NCI-H82 treated with DMSO at 0.1 percent for 48 hours (cell line): ENCODE results near the gene C17orf75.
A peak's percentile ranks its signal among the peaks of the same experiment; 100 is the strongest.

ENCODE experiments used
- DNase-seq: peaks from one replicate; lab custom pipeline; 2025; ENCODE audit not compliant: unreplicated experiment; lab: John Stamatoyannopoulos, UW

C17orf75 gene

DNA sequence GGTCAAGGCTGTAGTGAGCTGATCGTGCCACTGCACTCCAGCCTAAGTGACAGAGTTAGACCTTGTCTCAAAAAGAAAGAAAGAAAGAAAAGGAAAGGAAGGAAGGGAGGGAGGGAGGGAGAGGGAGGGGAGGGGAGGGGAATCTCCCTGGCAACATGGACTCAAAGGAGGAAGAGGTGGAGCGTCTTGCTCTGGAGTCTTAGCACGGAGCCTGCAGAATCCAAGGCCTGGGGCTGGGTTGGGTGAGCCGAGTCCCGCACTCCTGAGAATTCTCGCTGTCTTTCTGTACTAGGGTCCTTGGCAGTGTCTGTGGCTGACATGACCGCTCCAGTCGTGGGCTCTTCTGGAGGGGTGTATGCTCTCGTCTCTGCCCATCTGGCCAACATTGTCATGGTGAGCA, 36.9 kb downstream of the C17orf75 start:
- DNase-seq: no peak

DNA sequence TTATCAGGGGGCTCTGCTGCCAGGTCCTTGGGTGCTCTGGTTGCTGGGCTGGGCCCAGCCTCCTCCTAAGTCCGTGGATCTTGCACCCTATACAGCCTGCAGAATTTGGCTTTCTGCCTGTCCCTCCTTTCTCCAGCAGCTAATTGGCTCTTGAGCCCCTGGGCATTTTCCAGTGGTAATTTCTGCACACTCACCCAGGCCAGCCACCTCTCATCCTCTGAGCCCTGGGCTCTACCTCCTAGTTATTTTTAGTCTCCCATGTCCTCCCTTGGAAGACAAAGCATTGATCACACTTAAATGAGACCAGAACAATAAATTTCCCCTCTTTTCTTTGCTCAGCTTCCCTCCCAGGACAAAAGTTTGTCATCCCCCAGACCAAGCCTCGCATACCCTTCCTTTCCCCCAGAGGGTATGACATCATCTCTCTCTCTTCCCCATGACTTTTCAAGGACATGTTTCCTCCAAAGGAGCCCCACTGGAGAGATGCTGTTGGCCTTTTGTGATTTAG, 38.1 kb downstream of the C17orf75 start:
- peak; percentile 12 for DNase-seq

DNA sequence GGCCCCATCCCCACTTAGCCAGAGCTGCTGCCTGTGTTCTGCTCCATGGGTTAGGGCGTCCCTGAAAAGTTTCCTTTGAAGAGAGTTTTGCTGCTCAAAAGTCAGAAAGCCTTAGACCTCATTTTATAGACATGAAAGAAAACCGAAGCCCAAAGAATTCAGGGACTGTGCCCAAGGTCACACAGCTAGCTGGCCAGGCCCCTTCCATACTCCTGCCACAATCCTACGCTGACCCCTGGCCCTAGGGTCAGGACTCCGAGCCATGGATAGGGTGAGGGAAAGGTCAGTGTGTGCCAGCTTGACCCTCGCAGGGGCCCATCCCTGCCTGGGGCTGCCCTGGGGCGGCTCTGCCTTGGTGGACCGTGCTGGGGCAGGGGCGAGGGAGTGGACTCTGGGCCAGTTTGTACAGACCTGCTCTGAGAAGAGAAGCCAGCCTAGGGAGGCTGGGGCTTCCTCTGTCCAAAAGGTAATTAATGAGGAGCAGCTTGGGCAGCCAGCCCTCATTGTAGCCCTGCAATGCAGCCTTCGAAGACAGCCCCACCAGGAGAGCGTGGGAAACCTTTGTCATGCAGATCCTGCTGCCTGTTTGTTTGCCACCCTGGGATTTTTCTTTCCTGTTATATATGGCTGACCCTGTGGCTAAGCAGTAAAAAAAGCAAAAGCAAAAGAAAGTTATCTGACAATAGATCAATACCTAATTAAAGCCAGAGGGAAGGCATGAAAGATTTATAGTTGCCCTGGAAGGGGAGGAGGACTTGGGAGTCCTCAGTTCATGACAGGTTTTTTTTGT, 38.9 kb downstream of the C17orf75 start:
- no peak for DNase-seq

DNA sequence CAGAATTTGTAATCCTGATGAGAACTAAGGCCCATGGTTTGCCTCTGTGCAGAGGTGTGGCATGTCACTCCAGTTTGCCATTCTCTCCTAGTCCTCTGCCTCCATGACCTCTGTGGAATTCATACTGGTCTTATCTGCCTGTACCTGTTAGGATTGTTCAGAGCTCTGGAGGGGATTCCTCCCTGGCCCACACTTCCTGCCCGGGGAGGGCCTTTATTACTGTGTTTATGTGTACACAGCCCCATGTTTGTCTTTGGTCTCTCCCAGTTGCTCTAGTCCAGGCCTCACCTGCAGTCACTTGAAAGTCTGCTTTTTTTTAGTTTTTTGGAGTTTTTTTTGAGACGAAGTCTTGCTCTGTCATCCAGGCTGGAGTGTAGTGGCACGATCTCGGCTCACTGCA, 39.9 kb downstream of the C17orf75 start:
- DNase-seq: no peak

DNA sequence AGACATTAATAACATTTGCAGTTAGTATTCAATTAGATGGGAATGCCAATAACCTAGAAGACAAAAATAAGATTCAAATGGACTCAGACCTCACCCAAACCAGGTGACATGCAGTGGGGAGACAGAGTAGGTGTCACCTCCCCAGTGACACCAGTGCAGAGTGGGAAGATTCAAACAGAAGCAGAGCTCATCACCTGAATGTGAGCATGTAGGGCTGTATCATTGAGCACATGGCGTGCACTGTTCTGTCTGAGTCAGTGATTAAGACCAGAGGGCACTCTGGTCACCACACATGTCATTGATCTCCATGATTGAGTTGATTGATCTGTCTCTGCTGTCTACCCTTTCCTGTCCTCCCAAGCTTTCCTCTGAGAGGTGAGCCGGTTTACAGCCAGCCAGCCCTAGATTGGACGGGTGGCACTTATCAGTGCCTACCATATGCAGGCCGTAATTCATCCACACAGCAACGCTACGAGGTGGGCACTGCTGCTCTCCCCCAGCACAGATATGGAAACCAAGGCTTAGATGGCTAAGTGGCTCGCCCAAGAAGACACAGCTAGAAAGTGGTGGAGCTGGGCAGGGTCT, 42.3 kb downstream of the C17orf75 start:
- no peak for DNase-seq

DNA sequence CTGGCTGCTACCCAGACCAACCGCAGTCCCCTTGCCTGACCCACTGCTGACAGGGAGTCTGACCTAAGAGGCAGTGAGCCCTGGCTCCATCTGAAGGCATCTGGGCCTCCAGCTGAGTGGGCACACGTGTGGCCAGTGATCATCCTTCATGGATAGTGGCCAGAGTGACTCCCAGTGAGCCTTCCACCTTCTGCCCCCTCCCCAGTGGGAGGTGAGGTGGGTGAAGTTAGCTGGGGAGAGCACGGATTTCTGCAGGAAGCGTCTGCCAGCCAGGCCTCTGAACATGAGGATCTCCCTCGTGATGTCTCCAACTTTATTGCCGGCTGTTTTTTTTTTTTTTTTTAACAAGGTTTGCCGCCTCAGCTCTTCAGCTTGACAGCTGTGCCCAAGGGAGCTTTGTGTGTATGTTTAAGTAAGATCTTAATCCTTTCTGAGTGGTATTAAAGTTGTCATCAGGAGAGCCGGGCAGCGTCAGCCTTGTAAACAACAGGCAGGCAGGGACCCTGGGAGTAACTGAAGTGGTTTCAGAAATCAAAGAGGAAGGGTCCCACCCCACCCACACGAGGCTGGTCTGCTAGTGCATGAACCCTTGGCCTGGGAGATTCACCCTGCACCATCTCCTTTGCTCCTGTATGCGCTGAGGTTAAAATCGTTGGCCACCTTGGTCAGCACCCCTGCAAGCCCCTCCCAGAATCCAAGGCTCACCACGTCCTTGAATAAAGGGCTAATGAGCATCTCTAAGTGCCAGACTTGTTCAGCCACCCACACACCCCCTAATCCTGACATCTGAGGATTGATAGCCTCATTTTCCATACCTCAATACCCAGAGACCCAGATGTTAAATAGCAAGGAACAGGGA, 43.0 kb downstream of the C17orf75 start:
- DNase-seq: peak; percentile 98

DNA sequence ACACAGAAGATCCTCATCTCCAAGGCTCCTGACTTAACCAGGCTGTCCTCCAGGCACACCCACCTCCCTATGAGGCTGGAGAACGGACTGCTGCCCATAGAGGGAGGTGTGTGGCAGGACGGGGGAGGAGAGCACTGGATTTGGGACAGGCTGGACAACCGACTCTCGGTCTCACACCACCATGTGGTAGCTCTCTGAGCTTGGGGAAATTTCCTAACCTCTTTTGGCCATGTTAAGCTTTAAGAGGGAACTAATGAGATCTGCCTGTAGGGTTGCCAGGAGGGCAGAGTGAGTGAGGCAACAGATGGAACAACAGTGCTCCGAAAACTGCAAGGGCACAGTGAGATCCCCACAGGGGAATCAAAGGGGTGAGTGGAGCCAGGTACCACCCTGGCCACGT, 43.7 kb downstream of the C17orf75 start:
- DNase-seq: peak; percentile 96

DNA sequence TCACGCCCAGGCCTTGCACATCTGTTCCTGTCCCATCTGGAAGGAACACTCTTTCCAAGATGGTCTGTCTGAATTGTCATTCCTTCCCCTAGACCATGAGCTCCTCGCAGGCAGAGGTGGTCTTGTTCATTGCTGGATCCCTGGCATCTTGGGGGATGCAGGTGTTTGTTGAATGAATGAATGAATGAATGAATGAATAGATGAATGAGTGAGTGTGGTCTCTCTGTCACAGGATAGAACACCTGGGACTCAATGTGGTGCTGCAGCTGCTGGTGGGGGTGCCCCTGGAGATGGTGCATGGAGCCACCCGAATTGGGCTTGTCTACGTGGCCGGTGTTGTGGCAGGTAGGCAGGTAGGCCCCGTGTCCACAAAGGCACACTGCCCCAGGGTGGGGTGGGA, 44.1 kb downstream of the C17orf75 start:
- DNase-seq: no peak

DNA sequence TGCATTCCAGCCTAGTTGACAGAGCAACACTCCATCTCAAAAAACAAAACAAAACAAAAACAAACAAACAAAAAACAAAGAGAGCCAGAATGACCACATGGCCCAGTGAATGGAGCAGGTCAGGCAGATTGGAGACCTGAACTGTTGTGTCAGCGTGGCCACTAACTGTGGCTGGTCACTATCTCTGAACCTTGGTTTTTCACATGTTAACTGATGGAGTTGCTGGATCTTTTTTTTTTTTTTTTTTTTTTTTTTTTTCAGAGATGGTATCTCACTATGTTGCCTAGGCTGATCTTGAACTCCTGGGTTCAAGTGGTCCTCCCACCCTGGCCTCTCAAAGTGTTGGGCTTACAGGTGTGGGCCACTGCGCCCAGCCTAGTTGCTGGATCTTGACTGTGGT, 44.5 kb downstream of the C17orf75 start:
- DNase-seq: no peak

DNA sequence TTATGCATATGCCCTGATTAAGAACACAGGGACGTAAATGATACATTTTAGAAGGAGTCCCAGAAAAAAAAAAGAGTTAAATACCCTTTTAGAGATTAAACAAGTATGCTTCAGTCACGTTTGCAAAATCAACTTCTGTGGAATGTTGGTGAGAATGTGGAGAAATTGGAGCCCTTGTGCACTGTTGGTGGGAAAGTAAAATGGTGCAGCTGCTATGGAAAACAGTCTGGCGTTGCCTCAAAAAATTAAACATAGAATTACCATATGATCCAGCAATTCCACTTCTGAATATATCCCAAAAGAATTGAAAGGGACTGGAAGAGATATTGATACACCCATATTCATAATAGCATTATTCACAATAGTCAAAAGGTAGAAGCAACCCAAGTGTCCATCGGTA, 49.9 kb downstream of the C17orf75 start:
- DNase-seq: no peak

DNA sequence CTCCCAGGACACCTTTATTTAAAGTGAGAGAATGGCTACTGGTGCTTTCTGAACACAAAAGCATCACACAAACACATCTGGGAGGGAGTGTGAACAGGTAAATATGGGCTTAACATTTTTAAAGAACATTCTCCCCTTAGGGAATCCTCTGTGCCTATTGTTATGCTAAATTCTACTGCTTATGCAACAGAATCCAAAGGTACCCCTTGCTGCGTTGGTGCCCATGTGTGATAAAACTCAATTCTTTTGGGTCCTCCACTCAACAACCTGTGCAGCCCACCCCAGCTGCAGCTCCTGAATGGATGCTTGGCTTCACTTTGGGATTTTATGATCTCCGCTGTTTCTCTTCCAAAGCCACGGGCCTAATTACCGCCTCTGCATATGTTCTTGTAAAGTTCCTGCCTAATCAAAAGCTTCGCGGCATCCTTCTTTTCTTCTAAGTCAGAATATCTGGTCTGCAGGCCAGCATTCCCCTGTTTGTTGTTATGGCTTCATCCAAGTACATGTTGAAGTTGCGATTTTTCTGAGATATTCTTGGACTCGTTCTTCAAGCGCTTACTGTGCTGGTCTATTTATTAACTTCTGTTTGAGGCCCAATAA, 52.4 kb downstream of the C17orf75 start:
- DNase-seq: no peak

DNA sequence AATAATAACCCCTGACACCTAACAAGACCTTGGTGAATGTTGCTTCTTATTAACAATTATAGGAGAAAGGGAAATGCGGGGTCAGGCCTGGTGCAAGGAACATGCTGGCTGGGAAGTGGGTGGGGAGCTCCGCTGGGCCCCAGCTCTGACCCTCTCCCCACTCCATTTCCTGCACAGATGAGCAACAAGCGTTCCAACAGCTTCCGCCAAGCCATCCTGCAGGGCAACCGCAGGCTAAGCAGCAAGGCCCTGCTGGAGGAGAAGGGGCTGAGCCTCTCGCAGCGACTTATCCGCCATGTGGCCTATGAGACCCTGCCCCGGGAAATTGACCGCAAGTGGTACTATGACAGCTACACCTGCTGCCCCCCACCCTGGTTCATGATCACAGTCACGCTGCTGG, 53.4 kb downstream of the C17orf75 start:
- no peak for DNase-seq

DNA sequence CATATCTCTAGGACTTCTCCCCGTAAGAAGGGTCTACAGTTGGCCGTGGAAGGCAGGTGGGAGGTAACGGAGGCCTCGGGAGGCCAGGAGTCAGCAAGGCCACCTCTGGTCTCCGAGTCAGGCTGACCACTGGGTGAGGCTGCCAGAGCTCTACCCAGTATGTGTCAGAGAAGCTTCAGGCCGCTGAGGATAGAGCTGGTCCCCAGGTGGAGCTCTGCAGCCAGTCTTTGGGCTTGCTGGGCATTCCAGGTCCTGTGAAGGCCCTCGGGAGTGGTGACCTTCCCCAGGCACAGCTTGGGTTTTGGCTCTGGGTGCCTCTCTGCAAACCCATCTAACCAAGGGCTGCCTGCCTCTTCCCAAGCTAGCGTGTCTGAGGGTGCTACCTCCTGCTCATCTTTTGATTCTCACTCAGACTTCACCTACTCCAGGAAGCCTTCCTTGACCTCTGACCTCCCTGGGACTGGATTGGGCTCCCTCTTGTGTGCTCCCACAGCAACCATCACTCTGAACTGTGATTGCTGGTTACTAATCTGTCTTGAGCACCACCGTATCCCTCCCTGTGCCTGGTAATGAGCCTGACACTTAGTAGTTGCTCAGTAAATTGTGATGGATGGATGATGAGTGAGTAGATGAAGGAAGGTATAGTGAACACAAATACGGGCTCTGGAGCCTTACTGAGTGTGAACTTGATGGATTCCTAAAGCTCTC, 54.0 kb downstream of the C17orf75 start:
- DNase-seq: no peak

DNA sequence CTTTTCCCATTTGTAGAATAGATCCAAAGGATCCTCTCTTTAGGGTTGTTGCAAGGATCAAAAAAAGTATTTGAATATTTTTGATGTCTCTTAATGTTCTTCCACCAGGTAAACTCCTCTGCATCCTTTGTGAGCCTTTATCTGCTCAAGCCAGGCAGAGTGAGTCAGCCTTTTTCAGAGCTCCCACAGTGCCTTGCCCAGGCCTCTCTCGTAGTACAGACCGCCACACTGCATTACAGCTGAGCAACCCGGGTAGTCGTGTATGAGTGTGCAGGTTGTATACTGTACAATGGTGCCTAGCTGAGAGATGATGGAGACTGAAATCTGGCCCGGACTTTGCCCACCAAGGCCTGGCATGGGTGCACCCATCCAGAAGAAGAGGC, 55.5 kb downstream of the C17orf75 start:
- no peak for DNase-seq

DNA sequence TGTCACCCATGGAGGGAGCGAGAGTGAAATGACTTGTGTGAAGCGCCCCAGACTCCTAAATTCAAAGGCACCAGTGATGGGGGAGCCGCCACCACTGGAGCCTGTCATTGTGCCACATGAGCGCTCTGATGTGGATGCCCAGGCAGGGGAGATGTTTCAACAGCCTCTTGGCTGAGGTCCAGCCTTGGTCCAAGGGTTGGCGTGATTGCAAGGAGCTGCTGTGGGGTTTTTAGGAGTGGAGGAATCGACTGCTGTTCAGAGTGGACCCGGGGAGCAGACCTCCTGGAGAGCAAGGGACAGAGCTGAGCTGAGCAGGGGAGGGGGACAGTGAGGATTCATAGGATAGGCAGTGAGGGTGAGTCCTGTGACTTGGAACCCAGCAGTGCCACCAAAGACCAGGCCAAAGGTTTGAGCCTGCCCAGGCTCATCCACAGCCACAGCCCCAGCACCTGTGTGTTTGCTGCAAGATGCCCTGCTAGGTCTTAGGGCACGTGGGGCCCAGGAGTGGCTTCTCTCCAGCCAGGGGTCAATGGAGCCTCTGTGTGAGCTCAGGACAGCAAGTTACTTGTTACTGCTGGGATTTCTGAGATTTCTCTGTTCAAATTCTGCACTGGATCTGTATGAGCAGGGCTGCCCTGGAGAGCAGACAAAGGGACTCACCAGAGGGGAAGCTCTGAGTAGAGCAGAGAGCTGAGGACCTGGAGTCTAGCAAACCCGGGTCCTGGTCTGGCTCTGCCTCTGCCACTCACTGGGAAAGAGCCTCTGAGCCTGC, 56.0 kb downstream of the C17orf75 start:
- no peak for DNase-seq

DNA sequence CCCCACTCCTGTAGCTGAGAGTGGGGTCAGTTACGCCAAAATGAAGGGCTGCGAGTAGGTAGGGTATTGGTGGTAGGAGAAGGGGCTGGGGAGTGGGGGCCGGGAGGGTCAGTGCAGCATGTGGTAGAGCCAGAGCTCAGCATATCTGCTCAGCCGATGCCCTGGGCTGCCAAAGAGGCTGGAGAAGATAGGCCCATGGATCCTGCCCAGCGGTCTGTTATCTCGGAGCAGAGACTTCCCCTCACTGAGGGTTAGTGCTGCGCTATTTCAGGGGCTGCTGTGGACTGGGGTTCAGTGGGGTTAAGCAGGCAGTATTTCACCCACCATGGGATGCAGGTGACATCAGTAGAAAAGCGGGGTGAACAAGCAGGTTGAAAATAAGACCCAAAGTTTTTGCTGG, 56.7 kb downstream of the C17orf75 start:
- no peak for DNase-seq

DNA sequence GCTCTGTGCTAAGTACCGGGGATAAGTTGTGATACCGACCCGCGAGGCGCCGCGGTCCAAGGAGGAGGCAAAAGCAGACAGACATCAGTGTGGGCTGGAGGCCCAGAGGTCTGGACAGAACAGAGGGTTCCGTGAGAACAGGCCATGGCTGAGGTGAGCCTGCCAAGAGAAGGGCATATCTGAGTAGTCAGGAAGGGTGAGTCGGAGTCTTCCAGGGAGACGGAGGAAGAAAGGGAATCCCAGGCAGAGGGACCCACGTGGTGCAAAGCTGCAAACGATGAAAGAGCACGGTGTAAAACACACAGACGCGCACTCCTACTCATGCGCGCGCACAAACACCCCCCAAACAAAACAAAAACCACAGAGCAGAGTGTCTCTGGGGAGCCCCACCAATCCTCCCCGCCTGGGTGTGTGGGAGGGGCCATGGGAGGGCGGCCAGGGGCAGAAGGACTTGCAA, 58.2 kb downstream of the C17orf75 start:
- no peak for DNase-seq

DNA sequence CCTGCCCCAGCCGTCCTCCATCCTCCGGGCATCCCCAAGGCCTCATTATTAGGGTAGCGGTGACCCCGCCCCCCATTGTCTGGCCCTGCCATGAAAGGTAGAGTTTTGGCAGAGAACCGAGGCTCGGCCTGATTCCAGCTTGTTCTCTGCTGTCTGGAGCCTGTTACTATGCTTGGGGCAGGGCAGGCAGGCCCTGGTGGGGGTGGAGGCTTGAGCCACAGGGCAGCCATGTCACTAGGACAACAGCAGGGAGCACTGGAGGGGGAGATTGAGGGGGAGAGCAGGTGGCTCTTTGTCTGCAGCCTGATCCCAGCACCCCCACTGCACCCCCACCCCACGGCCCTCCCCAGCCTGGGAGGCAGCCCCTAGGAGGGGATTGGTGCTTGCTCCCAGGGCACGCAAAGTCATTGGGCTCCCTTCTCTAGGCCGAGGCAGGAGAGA, 60.9 kb downstream of the C17orf75 start:
- no peak for DNase-seq

DNA sequence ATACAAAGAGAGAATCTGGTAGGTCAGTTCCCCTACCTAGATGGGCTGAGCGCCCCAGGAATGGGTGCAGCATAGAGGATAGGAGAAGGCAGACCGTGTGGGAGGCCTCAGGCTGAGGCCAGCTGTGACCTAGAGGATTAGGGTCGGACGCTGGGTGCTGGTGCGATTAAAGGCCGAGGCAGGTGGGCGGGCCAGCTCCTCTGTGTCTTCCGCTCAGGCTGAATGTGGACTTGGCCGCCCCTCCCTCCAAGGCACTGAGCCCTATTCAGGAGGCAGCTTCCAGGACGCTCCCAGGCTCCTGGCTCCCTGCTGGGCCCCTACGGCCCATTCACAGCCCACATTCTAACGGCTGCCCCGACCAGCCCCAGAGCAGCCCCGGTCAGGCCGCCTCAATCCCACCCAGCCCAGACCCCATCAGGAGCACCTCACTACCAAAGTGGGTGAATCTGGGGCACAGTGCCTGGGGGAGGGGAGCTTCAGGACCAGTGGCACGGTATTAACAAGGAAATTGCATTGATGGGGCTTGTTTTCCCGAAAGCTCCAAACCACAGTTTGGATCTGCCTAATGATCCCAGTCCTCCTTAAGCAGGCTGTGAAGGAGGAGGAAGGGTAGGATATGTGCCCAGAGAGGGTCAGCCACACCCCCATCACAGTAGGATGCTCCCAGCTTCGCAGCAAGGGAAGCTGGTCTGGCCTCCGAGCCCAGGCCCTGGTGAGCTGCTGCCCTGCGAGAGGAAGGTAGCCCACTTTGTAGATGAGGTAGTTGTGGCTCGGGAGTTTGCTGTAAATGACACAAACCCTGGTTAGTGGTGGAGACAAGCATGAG, 61.9 kb downstream of the C17orf75 start:
- DNase-seq: peak; percentile 81
